Calu3 (cell line): ENCODE results near the gene LGI1. TPM values are rescaled to one million over a fixed set of nuclear protein-coding genes. Genes with fewer than 3 reads are reported as not detected.

ENCODE experiments used
- BruUV-seq: library from RNA; stranded (reverse); fragments of 400-500 nt; replicated peaks from 2 replicates; lab custom pipeline; 2021; lab: Mats Ljungman, UMichigan
- CTCF ChIA-PET: fragments of 300-600 bp; sonication (Branson Sonifier 250); formaldehyde crosslinking; loops from one replicate; lab custom pipeline; 2022; ENCODE audit warnings: antibody characterized with exemption; lab: Charles Lee
- DNase-seq: peaks from one replicate; pipeline ENCODE4 v3.0.0; 2022
- H3K27ac Mint-ChIP-seq: one replicate; pipeline ENCODE4 v1.8.0; 2022; ENCODE audit warnings: mixed read lengths; ENCODE audit not compliant: unreplicated experiment
- H3K27me3 Mint-ChIP-seq: one replicate; pipeline ENCODE4 v1.8.0; 2022; ENCODE audit warnings: mixed read lengths; ENCODE audit not compliant: unreplicated experiment
- H3K36me3 Mint-ChIP-seq: one replicate; pipeline ENCODE4 v1.8.0; 2022; ENCODE audit warnings: mild to moderate bottlenecking, moderate library complexity, mixed read lengths; ENCODE audit not compliant: insufficient read depth, unreplicated experiment
- H3K4me1 Mint-ChIP-seq: one replicate; pipeline ENCODE4 v1.8.0; 2022; ENCODE audit warnings: mild to moderate bottlenecking, low read depth, mixed read lengths; ENCODE audit not compliant: unreplicated experiment
- H3K4me3 Mint-ChIP-seq: one replicate; pipeline ENCODE4 v1.8.0; 2022; ENCODE audit warnings: mild to moderate bottlenecking, low read depth, moderate library complexity, mixed read lengths; ENCODE audit not compliant: unreplicated experiment
- H3K9me3 Mint-ChIP-seq: one replicate; pipeline ENCODE4 v1.8.0; 2022; ENCODE audit warnings: low read depth, mixed read lengths; ENCODE audit not compliant: unreplicated experiment
- intact Hi-C: fragments of 100-400 bp; cut with micrococcal nuclease; formaldehyde crosslinking; loops from one replicate; pipeline ENCODE4 v1.10.0; 2022; ENCODE audit not compliant: unreplicated experiment
- total RNA-seq: library from RNA; stranded (reverse); gene quantifications from 2 replicates; pipeline ENCODE4 v1.2.3, GENCODE V29; 2022
- TF ChIP-seq, protein P1 (sequence below): fragments of 200-600 bp; IDR thresholded peaks from one replicate; pipeline ENCODE4 v1.8.0; 2022; ENCODE audit warnings: antibody characterized with exemption; ENCODE audit not compliant: unreplicated experiment

The LGI1 gene
- total RNA-seq, 1 experiment from 2014 or later: not detected

GRCh38 chr10:93754761-93755160 lies 3.0 kb upstream of the LGI1 start:
- H3K4me1 Mint-ChIP-seq: peaks cover 14% of the 10 kb centered on the region
- BruUV-seq: no TSS peak
- H3K9me3 Mint-ChIP-seq: no peaks in the 10 kb centered on the region
- TF ChIP-seq, protein P1, sequence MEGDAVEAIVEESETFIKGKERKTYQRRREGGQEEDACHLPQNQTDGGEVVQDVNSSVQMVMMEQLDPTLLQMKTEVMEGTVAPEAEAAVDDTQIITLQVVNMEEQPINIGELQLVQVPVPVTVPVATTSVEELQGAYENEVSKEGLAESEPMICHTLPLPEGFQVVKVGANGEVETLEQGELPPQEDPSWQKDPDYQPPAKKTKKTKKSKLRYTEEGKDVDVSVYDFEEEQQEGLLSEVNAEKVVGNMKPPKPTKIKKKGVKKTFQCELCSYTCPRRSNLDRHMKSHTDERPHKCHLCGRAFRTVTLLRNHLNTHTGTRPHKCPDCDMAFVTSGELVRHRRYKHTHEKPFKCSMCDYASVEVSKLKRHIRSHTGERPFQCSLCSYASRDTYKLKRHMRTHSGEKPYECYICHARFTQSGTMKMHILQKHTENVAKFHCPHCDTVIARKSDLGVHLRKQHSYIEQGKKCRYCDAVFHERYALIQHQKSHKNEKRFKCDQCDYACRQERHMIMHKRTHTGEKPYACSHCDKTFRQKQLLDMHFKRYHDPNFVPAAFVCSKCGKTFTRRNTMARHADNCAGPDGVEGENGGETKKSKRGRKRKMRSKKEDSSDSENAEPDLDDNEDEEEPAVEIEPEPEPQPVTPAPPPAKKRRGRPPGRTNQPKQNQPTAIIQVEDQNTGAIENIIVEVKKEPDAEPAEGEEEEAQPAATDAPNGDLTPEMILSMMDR: no peak
- no peak for DNase-seq
- H3K36me3 Mint-ChIP-seq: no peaks in the 10 kb centered on the region
- no peak overlapping the region for H3K4me3 Mint-ChIP-seq
- no peak overlapping the region for H3K27ac Mint-ChIP-seq
- peaks cover 38% of the 10 kb centered on the region for H3K27me3 Mint-ChIP-seq
- intact Hi-C loops: no loop called here
- CTCF ChIA-PET: no interaction called here

GRCh38 chr10:93755443-93756116 lies 2.2 kb upstream of the LGI1 start:
- BruUV-seq: no TSS peak
- CTCF ChIA-PET: no interaction called here
- intact Hi-C loops: no loop called here
- no peaks in the 10 kb centered on the region for H3K36me3 Mint-ChIP-seq
- no peak overlapping the region for H3K27ac Mint-ChIP-seq
- DNase-seq: no peak
- H3K27me3 Mint-ChIP-seq: peaks cover 39% of the 10 kb centered on the region
- H3K9me3 Mint-ChIP-seq: no peaks in the 10 kb centered on the region
- TF ChIP-seq, protein P1: no peak
- H3K4me3 Mint-ChIP-seq: no peak overlapping the region
- peaks cover 14% of the 10 kb centered on the region for H3K4me1 Mint-ChIP-seq

DNA sequence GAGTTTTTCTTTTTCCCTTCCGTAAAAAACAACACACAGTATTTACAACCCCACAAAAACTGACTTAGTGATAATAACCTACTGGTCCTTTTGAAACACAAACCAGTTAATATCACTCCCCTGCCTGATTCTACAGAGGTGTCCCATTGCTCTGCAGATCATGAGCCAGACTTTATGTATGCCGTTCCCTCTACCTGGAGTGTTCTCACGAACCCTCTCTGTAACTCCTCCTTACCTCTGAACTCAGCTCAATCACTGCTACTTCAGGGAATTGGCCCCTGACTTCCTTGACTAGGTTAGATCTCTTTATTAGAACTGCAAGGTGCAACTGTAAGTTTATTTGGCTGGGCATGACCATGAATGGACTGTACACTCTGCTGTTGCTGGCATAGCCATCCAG lies 1.6 kb upstream of the LGI1 start:
- Mint-ChIP-seq H3K4me1 (peaks cover 10% of the 10 kb centered on the region), H3K27me3 (peaks cover 44% of the 10 kb centered on the region), H3K36me3 (no peaks in the 10 kb centered on the region), H3K4me3 (no peak overlapping the region), H3K9me3 (no peaks in the 10 kb centered on the region), H3K27ac (no peak overlapping the region)
- BruUV-seq: no TSS peak
- TF ChIP-seq, protein P1: no peak
- DNase-seq: no peak
- CTCF ChIA-PET: no interaction called here
- intact Hi-C loops: no loop called here

GRCh38 chr10:93757136-93757535 lies 600 bp upstream of the LGI1 start:
- H3K9me3 Mint-ChIP-seq: no peaks in the 10 kb centered on the region
- TF ChIP-seq, protein P1: no peak
- no peak for DNase-seq
- H3K36me3 Mint-ChIP-seq: no peaks in the 10 kb centered on the region
- no peak overlapping the region for H3K27ac Mint-ChIP-seq
- peaks cover 52% of the 10 kb centered on the region for H3K27me3 Mint-ChIP-seq
- intact Hi-C loops: no loop called here
- BruUV-seq: no TSS peak
- CTCF ChIA-PET: no interaction called here
- no peak overlapping the region for H3K4me3 Mint-ChIP-seq
- H3K4me1 Mint-ChIP-seq: peaks cover under 1% of the 10 kb centered on the region
